Subcutaneous adipose tissue (tissue), 4 donors: Measurements from ENCODE around the gene STPG1. TPM values are rescaled to one million over a fixed set of nuclear protein-coding genes. Genes with fewer than 3 reads are reported as not detected.

Source experiments
- total RNA-seq, 4 donors: library from RNA; depleted of rRNA; stranded (reverse); fragments of >200 nt; gene quantifications; one replicate each; pipeline ENCODE4 v1.1.0, GENCODE V29; 2016
- TF ChIP-seq, protein P1 (sequence below): fragments of 450-650 bp; IDR thresholded peaks from one replicate; pipeline ENCODE4 v1.5.1; 2016; ENCODE audit warnings: low read depth, mild to moderate bottlenecking, control low read depth, antibody characterized with exemption, moderate library complexity

Gene STPG1, protein sequence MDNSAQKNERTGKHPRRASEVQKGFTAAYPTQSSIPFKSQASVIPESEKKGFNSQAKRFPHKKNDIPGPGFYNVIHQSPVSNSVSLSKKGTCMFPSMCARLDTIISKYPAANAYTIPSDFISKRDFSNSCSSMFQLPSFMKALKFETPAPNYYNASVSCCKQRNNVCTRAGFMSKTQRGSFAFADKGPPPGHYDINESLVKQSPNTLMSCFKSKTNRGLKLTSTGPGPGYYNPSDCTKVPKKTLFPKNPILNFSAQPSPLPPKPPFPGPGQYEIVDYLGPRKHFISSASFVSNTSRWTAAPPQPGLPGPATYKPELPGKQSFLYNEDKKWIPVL
- 1 to 10 TPM; 1.5 to 5.5 (median 3.1) TPM for total RNA-seq

DNA sequence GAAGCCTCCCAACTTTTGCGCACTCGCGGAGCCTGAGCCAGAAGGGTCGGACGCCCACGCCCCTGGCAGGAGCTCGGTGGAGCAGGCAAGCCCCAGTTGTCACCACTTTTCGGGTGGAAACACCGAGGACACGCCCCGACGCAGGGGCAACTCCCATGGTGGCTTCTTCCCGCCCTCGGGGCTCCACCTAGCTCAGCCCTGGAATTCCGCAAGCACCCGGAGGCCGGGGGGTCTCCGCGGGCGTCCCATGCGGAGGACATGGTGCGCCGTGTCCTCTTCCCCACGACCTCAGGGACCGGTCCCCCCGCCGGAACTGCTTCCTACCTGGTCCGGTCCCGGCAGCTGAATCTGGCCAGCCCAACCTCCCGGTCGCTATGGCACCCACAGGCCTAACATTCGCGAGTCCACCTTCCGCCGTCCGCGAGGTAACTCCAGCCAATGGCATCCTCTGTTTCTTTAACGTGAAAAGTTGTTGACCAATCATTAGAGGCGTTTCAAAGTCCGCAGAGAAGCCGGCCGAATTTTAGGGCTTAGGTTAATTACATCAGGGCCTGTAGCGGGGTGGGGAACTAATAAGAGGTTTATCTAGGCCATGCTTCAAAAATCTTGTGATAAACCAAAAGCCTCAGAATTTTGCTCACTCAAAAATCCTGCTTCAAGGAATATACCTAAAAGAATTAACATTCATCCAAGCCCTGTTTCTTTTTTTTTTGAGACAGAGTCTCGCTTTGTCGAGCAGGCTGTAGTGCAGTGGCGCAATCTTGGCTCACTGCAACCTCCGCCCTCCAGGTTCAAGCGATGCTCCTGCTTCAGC is at the start of gene STPG1:
Gene STPG1, minus strand, starts transcription at position 433 of the 814 bp plus-strand sequence. CDS start 12,394 bp downstream, outside the sequence.
- TF ChIP-seq, protein P1, sequence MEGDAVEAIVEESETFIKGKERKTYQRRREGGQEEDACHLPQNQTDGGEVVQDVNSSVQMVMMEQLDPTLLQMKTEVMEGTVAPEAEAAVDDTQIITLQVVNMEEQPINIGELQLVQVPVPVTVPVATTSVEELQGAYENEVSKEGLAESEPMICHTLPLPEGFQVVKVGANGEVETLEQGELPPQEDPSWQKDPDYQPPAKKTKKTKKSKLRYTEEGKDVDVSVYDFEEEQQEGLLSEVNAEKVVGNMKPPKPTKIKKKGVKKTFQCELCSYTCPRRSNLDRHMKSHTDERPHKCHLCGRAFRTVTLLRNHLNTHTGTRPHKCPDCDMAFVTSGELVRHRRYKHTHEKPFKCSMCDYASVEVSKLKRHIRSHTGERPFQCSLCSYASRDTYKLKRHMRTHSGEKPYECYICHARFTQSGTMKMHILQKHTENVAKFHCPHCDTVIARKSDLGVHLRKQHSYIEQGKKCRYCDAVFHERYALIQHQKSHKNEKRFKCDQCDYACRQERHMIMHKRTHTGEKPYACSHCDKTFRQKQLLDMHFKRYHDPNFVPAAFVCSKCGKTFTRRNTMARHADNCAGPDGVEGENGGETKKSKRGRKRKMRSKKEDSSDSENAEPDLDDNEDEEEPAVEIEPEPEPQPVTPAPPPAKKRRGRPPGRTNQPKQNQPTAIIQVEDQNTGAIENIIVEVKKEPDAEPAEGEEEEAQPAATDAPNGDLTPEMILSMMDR: no peak

- TF ChIP-seq, protein P1: no peak
Measured at GRCh38 chr1:24459551-24460266, 46.1 kb upstream of the STPG1 start.

DNA sequence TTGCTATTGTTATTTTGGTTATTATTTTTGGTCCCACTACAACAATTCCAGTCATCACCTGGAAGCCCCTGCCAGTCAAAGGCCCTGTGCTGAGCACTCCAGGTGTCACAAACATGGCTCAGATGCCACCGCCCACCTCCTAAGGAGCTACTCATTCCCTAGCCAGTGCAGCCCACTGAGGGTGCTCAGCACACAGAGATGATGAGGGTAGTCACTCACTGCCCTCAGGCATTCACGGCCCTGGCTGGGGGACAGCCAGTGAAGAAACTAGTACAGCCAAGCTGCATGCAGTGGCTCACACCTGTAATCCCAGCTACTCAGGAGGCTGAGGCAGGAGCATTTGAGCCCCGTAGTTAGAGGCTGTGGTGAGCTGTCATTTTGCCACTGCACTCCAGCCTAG is 44.3 kb upstream of the STPG1 start:
- TF ChIP-seq, protein P1: no peak

DNA sequence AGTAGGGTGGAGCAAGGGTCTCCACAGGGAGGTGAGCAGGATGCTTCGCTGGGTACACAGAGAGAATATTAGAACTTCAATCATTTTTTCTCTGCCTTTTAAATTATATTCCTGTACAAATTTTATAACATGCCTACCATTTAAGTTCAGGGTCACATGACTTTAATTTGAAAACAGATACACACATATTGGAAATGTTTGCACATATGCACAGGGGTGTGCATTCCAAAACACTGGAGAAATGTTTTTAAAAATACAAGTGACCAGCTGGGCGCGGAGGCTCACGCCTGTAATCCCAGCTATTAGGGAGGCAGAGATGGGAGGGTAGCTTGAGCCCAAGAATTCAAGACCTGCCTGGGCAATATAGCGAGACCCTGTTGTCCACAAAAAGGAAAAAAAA is 41.7 kb upstream of the STPG1 start:
- TF ChIP-seq, protein P1: no peak

- TF ChIP-seq, protein P1: no peak
Measured at GRCh38 chr1:24454673-24455072, 41.1 kb upstream of the STPG1 start.

- TF ChIP-seq, protein P1: no peak
Measured at GRCh38 chr1:24452922-24453485, 39.4 kb upstream of the STPG1 start.
